MM.1S (cell line): ENCODE measurements around the gene TRIP4.

Source experiments
- DNase-seq: peaks from one replicate; pipeline ENCODE4 v3.0.0-alpha.2; 2015
- H2AFZ ChIP-seq: fragments of 300-600 bp; sonication (generic); 2 replicates; pipeline ENCODE4 v1.6.0; 2016; ENCODE audit warnings: antibody characterized with exemption, low read length
- H3F3A ChIP-seq: fragments of 300-600 bp; sonication (generic); 2 replicates; pipeline ENCODE4 v1.6.1; 2016; ENCODE audit warnings: mild to moderate bottlenecking, antibody characterized with exemption, low read length, moderate library complexity, mixed read lengths; ENCODE audit not compliant: insufficient read depth
- H3K27ac ChIP-seq: fragments of 300-600 bp; sonication (generic); 2 replicates; pipeline ENCODE4 v1.5.1; 2016; ENCODE audit warnings: mild to moderate bottlenecking, low read length
- H3K27me3 ChIP-seq: fragments of 300-600 bp; sonication (generic); replicated peaks from 2 replicates; pipeline ENCODE4 v1.6.0; 2016; ENCODE audit warnings: low read length; ENCODE audit not compliant: insufficient read depth
- H3K36me3 ChIP-seq: fragments of 300-600 bp; sonication (generic); replicated peaks from 2 replicates; pipeline ENCODE4 v1.6.1; 2016; ENCODE audit warnings: mild to moderate bottlenecking, low read length, mixed read lengths; ENCODE audit not compliant: insufficient read depth
- H3K4me1 ChIP-seq: fragments of 300-600 bp; sonication (generic); 2 replicates; pipeline ENCODE4 v1.6.1; 2016; ENCODE audit warnings: low read length, mixed read lengths
- H3K4me2 ChIP-seq: fragments of 300-600 bp; sonication (generic); 2 replicates; pipeline ENCODE4 v1.6.0; 2016; ENCODE audit warnings: low read depth, low read length
- H3K4me3 ChIP-seq: fragments of 300-600 bp; sonication (generic); 2 replicates; pipeline ENCODE4 v1.5.1; 2016; ENCODE audit warnings: low read length, mixed read lengths
- H3K79me2 ChIP-seq: fragments of 300-600 bp; sonication (generic); 2 replicates; pipeline ENCODE4 v1.6.1; 2016; ENCODE audit warnings: mixed run types, low read length, mixed read lengths
- H3K9ac ChIP-seq: fragments of 300-600 bp; sonication (generic); 2 replicates; pipeline ENCODE4 v1.6.1; 2016; ENCODE audit warnings: low read length, mixed read lengths
- H3K9me2 ChIP-seq: fragments of 300-600 bp; sonication (generic); replicated peaks from 2 replicates; pipeline ENCODE4 v1.6.1; 2016; ENCODE audit warnings: mild to moderate bottlenecking, low read length, mixed read lengths; ENCODE audit not compliant: insufficient read depth
- H3K9me3 ChIP-seq: fragments of 300-600 bp; sonication (generic); replicated peaks from 2 replicates; pipeline ENCODE4 v1.6.1; 2016; ENCODE audit warnings: mild to moderate bottlenecking, low read length, mixed read lengths; ENCODE audit not compliant: insufficient read depth
- H4K20me1 ChIP-seq: fragments of 300-600 bp; sonication (generic); 2 replicates; pipeline ENCODE4 v1.6.1; 2016; ENCODE audit warnings: mild to moderate bottlenecking, low read length, moderate library complexity, mixed read lengths; ENCODE audit not compliant: insufficient read depth
- CTCF ChIP-seq: fragments of 300-600 bp; sonication (generic); IDR thresholded peaks from 2 replicates; pipeline ENCODE4 v1.5.1; 2016; ENCODE audit warnings: antibody characterized with exemption, low read length, mixed read lengths
- EZH2 ChIP-seq: fragments of 300-600 bp; sonication (generic); optimal IDR thresholded peaks from 2 replicates; pipeline ENCODE3; 2017; ENCODE audit warnings: low read depth, mild to moderate bottlenecking, antibody characterized with exemption, low read length, mixed read lengths
- EZH2phosphoT487 ChIP-seq: fragments of 300-600 bp; sonication (generic); IDR thresholded peaks from 2 replicates; pipeline ENCODE4 v1.6.1; 2018; ENCODE audit warnings: antibody characterized with exemption, low read length

Gene TRIP4

GRCh38 chr15:64464276-64465005 lies 76.8 kb downstream of the TRIP4 start:
- Histone ChIP-seq H3K27me3 (no peaks in the 10 kb centered on the region), H3K9me3 (no peaks in the 10 kb centered on the region), H3K36me3 (no peaks in the 10 kb centered on the region), H3K9me2 (no peaks in the 10 kb centered on the region), H3F3A (peaks cover 19% of the 10 kb centered on the region), H3K27ac (peak overlapping the region; percentile 62; the same call in 1 of the 2 replicates), H3K4me1 (peaks cover 33% of the 10 kb centered on the region), H3K9ac (peak overlapping the region; percentile 2; the same call in 1 of the 2 replicates), H2AFZ (no peak overlapping the region), H3K4me3 (peak overlapping the region; percentile 5; the same call in 1 of the 2 replicates), H3K4me2 (peak overlapping the region; percentile 36), H4K20me1 (no peaks in the 10 kb centered on the region), H3K79me2 (peaks cover 70% of the 10 kb centered on the region)
- peak; percentile 68 for DNase-seq
- no peak for TF ChIP-seq EZH2phosphoT487
- no peak for TF ChIP-seq CTCF
- no peak for TF ChIP-seq EZH2

GRCh38 chr15:64466408-64467141 lies 78.9 kb downstream of the TRIP4 start:
- no peaks in the 10 kb centered on the region for H3K36me3 ChIP-seq
- no peaks in the 10 kb centered on the region for H3K9me2 ChIP-seq
- H3K4me2 ChIP-seq: no peak overlapping the region
- no peak overlapping the region for H3K9ac ChIP-seq
- H3F3A ChIP-seq: peaks cover 17% of the 10 kb centered on the region
- peaks cover 78% of the 10 kb centered on the region for H3K79me2 ChIP-seq
- no peaks in the 10 kb centered on the region for H4K20me1 ChIP-seq
- H3K4me3 ChIP-seq: no peak overlapping the region
- H3K27ac ChIP-seq: no peak overlapping the region
- no peaks in the 10 kb centered on the region for H3K9me3 ChIP-seq
- H2AFZ ChIP-seq: no peak overlapping the region
- no peaks in the 10 kb centered on the region for H3K27me3 ChIP-seq
- TF ChIP-seq EZH2phosphoT487 (no peak), EZH2 (no peak), CTCF (no peak)
- peaks cover 25% of the 10 kb centered on the region for H3K4me1 ChIP-seq
- no peak for DNase-seq

GRCh38 chr15:64472161-64472560 lies 84.5 kb downstream of the TRIP4 start:
- DNase-seq: no peak
- H2AFZ ChIP-seq: no peak overlapping the region
- no peaks in the 10 kb centered on the region for H3F3A ChIP-seq
- no peak overlapping the region for H3K9ac ChIP-seq
- H3K36me3 ChIP-seq: no peaks in the 10 kb centered on the region
- H3K79me2 ChIP-seq: peaks cover 34% of the 10 kb centered on the region
- H3K4me2 ChIP-seq: no peak overlapping the region
- no peaks in the 10 kb centered on the region for H4K20me1 ChIP-seq
- TF ChIP-seq CTCF (no peak), EZH2phosphoT487 (no peak), EZH2 (no peak)
- H3K9me3 ChIP-seq: no peaks in the 10 kb centered on the region
- no peaks in the 10 kb centered on the region for H3K4me1 ChIP-seq
- no peak overlapping the region for H3K4me3 ChIP-seq
- H3K27me3 ChIP-seq: no peaks in the 10 kb centered on the region
- H3K9me2 ChIP-seq: no peaks in the 10 kb centered on the region
- no peak overlapping the region for H3K27ac ChIP-seq
